SH-SY5Y (cell line): ENCODE results near the gene NYAP1.

ENCODE experiments used
- GATA2 ChIP-seq: IDR thresholded peaks from 2 replicates; pipeline ENCODE4 v1.6.1; 2011; ENCODE audit warnings: mild to moderate bottlenecking, low read depth, low read length
- GATA3 ChIP-seq: IDR thresholded peaks from 2 replicates; pipeline ENCODE4 v1.6.1; 2011; ENCODE audit warnings: low read depth, mild to moderate bottlenecking, low read length, moderate library complexity

DNA sequence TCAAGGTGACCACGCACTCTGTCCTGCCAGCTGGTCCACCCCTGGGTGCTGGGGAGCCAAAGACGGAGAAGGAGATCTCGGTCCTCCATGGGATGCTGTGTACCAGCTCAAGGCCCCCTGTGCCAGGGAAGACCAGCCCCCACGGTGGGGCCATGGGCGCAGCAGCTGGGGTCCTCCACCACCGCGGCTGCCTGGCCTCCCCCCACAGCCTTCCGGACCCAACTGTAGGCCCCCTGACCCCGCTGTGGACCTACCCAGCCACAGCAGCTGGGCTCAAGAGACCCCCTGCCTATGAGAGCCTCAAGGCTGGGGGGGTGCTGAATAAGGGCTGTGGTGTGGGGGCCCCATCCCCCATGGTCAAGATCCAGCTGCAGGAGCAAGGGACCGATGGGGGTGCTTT, 5.4 kb downstream of the NYAP1 start:
- TF ChIP-seq GATA3 (no peak), GATA2 (no peak)
